IMR-90 (cell line): Measurements from ENCODE around the gene SDC3. TPM values are rescaled to one million over a fixed set of nuclear protein-coding genes. Genes with fewer than 3 reads are reported as not detected.

Experiments used
- ATAC-seq: fragments of 200-7000 bp; cut with Tn5 transposase; 2 replicates; pipeline ENCODE4 v1.9.1; 2020; ENCODE audit warnings: low read depth, mild to moderate bottlenecking, moderate library complexity
- BruUV-seq: library from RNA; stranded (reverse); fragments of 400-500 nt; replicated peaks from 2 replicates; lab custom pipeline; 2021; lab: Mats Ljungman, UMichigan
- CTCF ChIA-PET: fragments of 300-600 bp; formaldehyde crosslinking; extraction: SDS; loops from one replicate; lab custom pipeline; 2021; ENCODE audit warnings: antibody characterized with exemption; lab: Yijun Ruan, JAX
- POLR2A ChIA-PET: fragments of 300-600 bp; sonication (Branson Sonifier 250); formaldehyde crosslinking; loops from one replicate; lab custom pipeline; 2022; ENCODE audit warnings: antibody characterized with exemption; ENCODE audit not compliant: unreplicated experiment; lab: Charles Lee
- DNase-seq: peaks from one replicate; pipeline ENCODE4 v3.0.0; 2013
- H2AFZ ChIP-seq: replicated peaks from 2 replicates; pipeline ENCODE3; 2013; ENCODE audit warnings: low read length, mild to moderate bottlenecking; ENCODE audit not compliant: poor library complexity
- H2AK5ac ChIP-seq: 2 replicates; pipeline ENCODE4 v1.6.1; 2013; ENCODE audit warnings: low read depth, low read length, inconsistent platforms
- H2AK9ac ChIP-seq: replicated peaks from 2 replicates; pipeline ENCODE3; 2013; ENCODE audit warnings: mild to moderate bottlenecking, low read depth, low read length, moderate library complexity; ENCODE audit not compliant: poor library complexity
- H2BK120ac ChIP-seq: 2 replicates; pipeline ENCODE4 v1.6.1; 2013; ENCODE audit warnings: low read depth, low read length, inconsistent platforms
- H2BK15ac ChIP-seq: 3 replicates; pipeline ENCODE4 v1.6.1; 2013; ENCODE audit warnings: low read depth, low read length, inconsistent platforms
- H2BK20ac ChIP-seq: 2 replicates; pipeline ENCODE4 v1.6.1; 2013; ENCODE audit warnings: low read depth, mild to moderate bottlenecking, inconsistent platforms, low read length, moderate library complexity
- H2BK5ac ChIP-seq: 2 replicates; pipeline ENCODE4 v1.6.1; 2013; ENCODE audit warnings: mild to moderate bottlenecking, low read depth, low read length, inconsistent platforms; ENCODE audit not compliant: poor library complexity, severe bottlenecking
- H3K14ac ChIP-seq: replicated peaks from 2 replicates; pipeline ENCODE4 v1.6.1; 2013; ENCODE audit warnings: low read depth, low read length, inconsistent platforms
- H3K18ac ChIP-seq: 2 replicates; pipeline ENCODE4 v1.6.1; 2013; ENCODE audit warnings: low read depth, low read length, control low read depth
- H3K23ac ChIP-seq: 2 replicates; pipeline ENCODE4 v1.6.1; 2013; ENCODE audit warnings: low read depth, low read length, inconsistent platforms
- H3K27ac ChIP-seq: 2 replicates; pipeline ENCODE4 v1.5.1; 2013; ENCODE audit warnings: mild to moderate bottlenecking, control low read depth, low read length; ENCODE audit not compliant: insufficient read depth
- H3K27me3 ChIP-seq: 2 replicates; pipeline ENCODE4 v1.6.1; 2013; ENCODE audit warnings: low read length; ENCODE audit not compliant: control insufficient read depth, insufficient read depth
- H3K36me3 ChIP-seq: 2 replicates; pipeline ENCODE4 v1.6.1; 2013; ENCODE audit warnings: low read length, mixed read lengths; ENCODE audit not compliant: control insufficient read depth, insufficient read depth
- H3K4ac ChIP-seq: 2 replicates; pipeline ENCODE4 v1.6.1; 2013; ENCODE audit warnings: low read depth, low read length, inconsistent platforms
- H3K4me1 ChIP-seq: 2 replicates; pipeline ENCODE4 v1.6.1; 2013; ENCODE audit warnings: low read length, mixed read lengths; ENCODE audit not compliant: control insufficient read depth, insufficient read depth
- H3K4me2 ChIP-seq: 2 replicates; pipeline ENCODE4 v1.6.1; 2013; ENCODE audit warnings: low read depth, mild to moderate bottlenecking, control low read depth, low read length, moderate library complexity
- H3K4me3 ChIP-seq: 2 replicates; pipeline ENCODE4 v1.5.1; 2013; ENCODE audit warnings: low read depth, mild to moderate bottlenecking, control low read depth, low read length, moderate library complexity; ENCODE audit not compliant: insufficient read depth
- H3K56ac ChIP-seq: 2 replicates; pipeline ENCODE4 v1.6.1; 2013; ENCODE audit warnings: low read length, inconsistent platforms; ENCODE audit not compliant: insufficient read depth; ENCODE audit errors: extremely low read depth
- H3K79me1 ChIP-seq, 2 experiments: 2 replicates each; pipeline ENCODE4 v1.6.1; 2013; ENCODE audit warnings: low read length in 2 of 2, inconsistent platforms in 1 of 2, low read depth in 1 of 2
- H3K9ac ChIP-seq: 2 replicates; pipeline ENCODE4 v1.6.1; 2013; ENCODE audit warnings: low read depth, low read length, control low read depth
- H3K9me1 ChIP-seq: 2 replicates; pipeline ENCODE4 v1.6.1; 2013; ENCODE audit warnings: low read length, inconsistent platforms; ENCODE audit not compliant: insufficient read depth
- H3K9me3 ChIP-seq: 2 replicates; pipeline ENCODE4 v1.6.1; 2013; ENCODE audit warnings: low read length; ENCODE audit not compliant: control insufficient read depth, insufficient read depth
- H4K20me1 ChIP-seq: 2 replicates; pipeline ENCODE4 v1.6.1; 2013; ENCODE audit warnings: low read length, inconsistent platforms; ENCODE audit not compliant: insufficient read depth
- H4K5ac ChIP-seq: 2 replicates; pipeline ENCODE4 v1.6.1; 2013; ENCODE audit warnings: mild to moderate bottlenecking, low read depth, low read length, control low read depth
- H4K8ac ChIP-seq, 2 experiments: 2 replicates each; pipeline ENCODE4 v1.6.1; 2013; ENCODE audit warnings: low read depth in 2 of 2, low read length in 2 of 2, control low read depth in 1 of 2, inconsistent platforms in 1 of 2
- H4K91ac ChIP-seq: 2 replicates; pipeline ENCODE4 v1.6.1; 2013; ENCODE audit warnings: low read depth, low read length, inconsistent platforms; ENCODE audit not compliant: insufficient read depth
- BHLHE40 ChIP-seq: fragments of 150-350 bp; IDR thresholded peaks from 2 replicates; pipeline ENCODE4 v1.6.1; 2016; ENCODE audit warnings: mild to moderate bottlenecking, low read depth, low read length
- CEBPB ChIP-seq: IDR thresholded peaks from 2 replicates; pipeline ENCODE4 v1.6.1; 2012; ENCODE audit warnings: low read depth, low read length, improper control_type of control experiment
- CHD1 ChIP-seq: IDR thresholded peaks from 2 replicates; pipeline ENCODE4 v1.6.1; 2012; ENCODE audit warnings: low read depth, low read length, improper control_type of control experiment
- FOS ChIP-seq: fragments of 150-350 bp; IDR thresholded peaks from 2 replicates; pipeline ENCODE4 v1.6.1; 2016; ENCODE audit warnings: low read depth, low read length
- MAFK ChIP-seq: IDR thresholded peaks from 2 replicates; pipeline ENCODE4 v1.6.1; 2012; ENCODE audit warnings: low read depth, low read length, improper control_type of control experiment
- MAZ ChIP-seq: IDR thresholded peaks from 2 replicates; pipeline ENCODE4 v1.6.1; 2012; ENCODE audit warnings: low read depth, mild to moderate bottlenecking, low read length, improper control_type of control experiment, moderate library complexity, borderline replicate concordance
- MXI1 ChIP-seq: IDR thresholded peaks from 2 replicates; pipeline ENCODE4 v1.6.1; 2012; ENCODE audit warnings: low read depth, mild to moderate bottlenecking, low read length, moderate library complexity, borderline replicate concordance
- NFE2L2 ChIP-seq: fragments of 150-350 bp; IDR thresholded peaks from 2 replicates; pipeline ENCODE4 v1.6.1; 2016; ENCODE audit warnings: low read depth, mild to moderate bottlenecking, low read length
- POLR2A ChIP-seq: IDR thresholded peaks from 2 replicates; pipeline ENCODE4 v1.6.1; 2012; ENCODE audit warnings: mild to moderate bottlenecking, low read depth, low read length
- RAD21 ChIP-seq: IDR thresholded peaks from 2 replicates; pipeline ENCODE4 v1.6.1; 2012; ENCODE audit warnings: low read length, improper control_type of control experiment
- RCOR1 ChIP-seq: IDR thresholded peaks from 2 replicates; pipeline ENCODE4 v1.6.1; 2012; ENCODE audit warnings: mild to moderate bottlenecking, low read length, improper control_type of control experiment; ENCODE audit not compliant: insufficient replicate concordance
- RFX5 ChIP-seq: IDR thresholded peaks from 2 replicates; pipeline ENCODE4 v1.8.0; 2012; ENCODE audit warnings: low read depth, mild to moderate bottlenecking, low read length, moderate library complexity
- SMC3 ChIP-seq: fragments of 150-350 bp; IDR thresholded peaks from 2 replicates; pipeline ENCODE4 v1.6.1; 2016; ENCODE audit warnings: low read depth, mild to moderate bottlenecking, antibody characterized with exemption, low read length, moderate library complexity
- WGBS, 2 experiments: methylation state at CpG; one replicate each; pipeline versions ENCODE4 v1.1.5 to v1.1.7; 2013; ENCODE audit warnings: missing lambda C conversion rate in 2 of 2; ENCODE audit not compliant: insufficient read length in 1 of 2; ENCODE audit errors: extremely low coverage in 2 of 2; 5-methylcytosine and 5-hydroxymethylcytosine counted together
- dilution Hi-C: fragments of 300-500 bp; cut with HindIII; formaldehyde crosslinking; loops from one replicate; pipeline ENCODE4 v1.14.3; 2018; ENCODE audit warnings: low sequenced_read_pairs; ENCODE audit not compliant: unreplicated experiment
- in situ Hi-C: fragments of 300-500 bp; cut with MboI; formaldehyde crosslinking; loops from 3 replicates; pipeline ENCODE4 v1.14.3; 2019; ENCODE audit warnings: low sequenced_read_pairs, inconsistent platforms, mixed read lengths
- intact Hi-C: fragments of 100-400 bp; cut with micrococcal nuclease; formaldehyde crosslinking; loops from 2 replicates; pipeline ENCODE4 v1.10.0; 2022
- polyA plus RNA-seq, 3 experiments: library from polyadenylated mRNA; depleted of rRNA; stranded (reverse); fragments of >200 nt; gene quantifications; 2 replicates each; pipeline ENCODE4 v1.2.3, GENCODE V29; 2012; ENCODE audit warnings: low replicate concordance in 1 of 3
- total RNA-seq: library from RNA; depleted of rRNA; stranded (reverse); fragments of >200 nt; gene quantifications from 2 replicates; pipeline ENCODE4 v1.2.3, GENCODE V29; 2012
- TF ChIP-seq, protein P1 (sequence below): fragments of 150-350 bp; IDR thresholded peaks from 2 replicates; pipeline ENCODE4 v1.6.1; 2017; ENCODE audit warnings: mild to moderate bottlenecking, antibody characterized with exemption, low read length, low read depth
- TF ChIP-seq, protein P2 (sequence below): conservative IDR thresholded peaks from 2 replicates; pipeline ENCODE4 v1.5.1; 2012; ENCODE audit warnings: mild to moderate bottlenecking, low read depth, low read length, improper control_type of control experiment
- TF ChIP-seq, protein P3 (sequence below): fragments of 150-350 bp; IDR thresholded peaks from 2 replicates; pipeline ENCODE4 v1.6.1; 2016; ENCODE audit warnings: low read depth, mild to moderate bottlenecking, low read length, moderate library complexity, borderline replicate concordance

SDC3 gene
- total and polyA plus RNA-seq, 2 of the 4 experiments (the other 2 are of a cell fraction) = 13.1 to 71.5 TPM

DNA sequence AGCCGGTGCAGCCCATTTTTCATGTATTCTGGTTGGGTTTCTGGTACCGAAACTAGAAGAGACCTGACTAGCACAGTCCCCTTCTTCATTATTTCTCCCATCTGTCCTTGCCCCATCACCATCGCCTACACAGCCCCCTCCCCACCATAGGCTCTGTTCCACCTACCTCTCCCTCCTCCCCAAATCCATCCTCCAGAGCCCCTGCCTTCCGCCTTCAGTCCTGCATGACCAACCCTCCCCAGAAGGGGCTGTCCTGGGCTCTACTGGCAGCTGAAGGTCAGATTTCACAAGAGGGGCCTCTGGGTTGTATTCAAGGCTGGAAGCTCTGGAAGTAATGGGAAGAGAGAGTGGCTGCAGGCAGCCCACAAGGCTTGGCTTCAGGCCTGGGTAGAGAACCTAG lies 55.2 kb downstream of the SDC3 start:
- Histone ChIP-seq H3K4me3 (no peak overlapping the region), H4K20me1 (no peaks in the 10 kb centered on the region), H4K5ac (no peak overlapping the region), H3K27me3 (no peaks in the 10 kb centered on the region), H3K27ac (no peak overlapping the region), H3K4me2 (no peak overlapping the region), H3K9me3 (no peaks in the 10 kb centered on the region), H2AK9ac (no peak overlapping the region), H3K79me1 (no peaks in the 10 kb centered on the region), H3K14ac (no peak overlapping the region), H3K18ac (no peak overlapping the region), H2BK120ac (no peak overlapping the region), H2AK5ac (no peak overlapping the region), H3K9ac (no peak overlapping the region), H3K4ac (no peak overlapping the region), H3K23ac (no peak overlapping the region), H3K36me3 (no peaks in the 10 kb centered on the region), H3K9me1 (peaks cover 7% of the 10 kb centered on the region; the same call in 1 of the 2 replicates), H2BK15ac (no peak overlapping the region), H4K91ac (no peak overlapping the region), H2AFZ (no peak overlapping the region), H3K4me1 (peaks cover 6% of the 10 kb centered on the region), H3K56ac (no peak overlapping the region), H4K8ac (no peak overlapping the region), H2BK5ac (no peak overlapping the region), H2BK20ac (no peak overlapping the region)
- ChIA-PET CTCF (interaction anchor here (1.4 kb wide), 1 partner anchor 35 kb away, joined by 4 read pairs; no protein-coding TSS in a partner anchor), POLR2A (no interaction called here)
- in situ Hi-C loops = no loop called here
- intact Hi-C loops = no loop called here
- WGBS, 2 experiments = 60% methylated on average over 1 of the region's 4 CpGs; no CpG with 5 or more reads in 1 of the 2 experiments
- no peak for DNase-seq
- dilution Hi-C loops = no loop called here
- no TSS peak for BruUV-seq
- no peak for ATAC-seq
- TF ChIP-seq, protein P1, sequence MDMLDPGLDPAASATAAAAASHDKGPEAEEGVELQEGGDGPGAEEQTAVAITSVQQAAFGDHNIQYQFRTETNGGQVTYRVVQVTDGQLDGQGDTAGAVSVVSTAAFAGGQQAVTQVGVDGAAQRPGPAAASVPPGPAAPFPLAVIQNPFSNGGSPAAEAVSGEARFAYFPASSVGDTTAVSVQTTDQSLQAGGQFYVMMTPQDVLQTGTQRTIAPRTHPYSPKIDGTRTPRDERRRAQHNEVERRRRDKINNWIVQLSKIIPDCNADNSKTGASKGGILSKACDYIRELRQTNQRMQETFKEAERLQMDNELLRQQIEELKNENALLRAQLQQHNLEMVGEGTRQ = no peak
- no peak for TF ChIP-seq SMC3
- TF ChIP-seq, protein P2, sequence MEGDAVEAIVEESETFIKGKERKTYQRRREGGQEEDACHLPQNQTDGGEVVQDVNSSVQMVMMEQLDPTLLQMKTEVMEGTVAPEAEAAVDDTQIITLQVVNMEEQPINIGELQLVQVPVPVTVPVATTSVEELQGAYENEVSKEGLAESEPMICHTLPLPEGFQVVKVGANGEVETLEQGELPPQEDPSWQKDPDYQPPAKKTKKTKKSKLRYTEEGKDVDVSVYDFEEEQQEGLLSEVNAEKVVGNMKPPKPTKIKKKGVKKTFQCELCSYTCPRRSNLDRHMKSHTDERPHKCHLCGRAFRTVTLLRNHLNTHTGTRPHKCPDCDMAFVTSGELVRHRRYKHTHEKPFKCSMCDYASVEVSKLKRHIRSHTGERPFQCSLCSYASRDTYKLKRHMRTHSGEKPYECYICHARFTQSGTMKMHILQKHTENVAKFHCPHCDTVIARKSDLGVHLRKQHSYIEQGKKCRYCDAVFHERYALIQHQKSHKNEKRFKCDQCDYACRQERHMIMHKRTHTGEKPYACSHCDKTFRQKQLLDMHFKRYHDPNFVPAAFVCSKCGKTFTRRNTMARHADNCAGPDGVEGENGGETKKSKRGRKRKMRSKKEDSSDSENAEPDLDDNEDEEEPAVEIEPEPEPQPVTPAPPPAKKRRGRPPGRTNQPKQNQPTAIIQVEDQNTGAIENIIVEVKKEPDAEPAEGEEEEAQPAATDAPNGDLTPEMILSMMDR = no peak
- TF ChIP-seq RAD21 = no peak
- no peak for TF ChIP-seq RFX5
- TF ChIP-seq, protein P3, sequence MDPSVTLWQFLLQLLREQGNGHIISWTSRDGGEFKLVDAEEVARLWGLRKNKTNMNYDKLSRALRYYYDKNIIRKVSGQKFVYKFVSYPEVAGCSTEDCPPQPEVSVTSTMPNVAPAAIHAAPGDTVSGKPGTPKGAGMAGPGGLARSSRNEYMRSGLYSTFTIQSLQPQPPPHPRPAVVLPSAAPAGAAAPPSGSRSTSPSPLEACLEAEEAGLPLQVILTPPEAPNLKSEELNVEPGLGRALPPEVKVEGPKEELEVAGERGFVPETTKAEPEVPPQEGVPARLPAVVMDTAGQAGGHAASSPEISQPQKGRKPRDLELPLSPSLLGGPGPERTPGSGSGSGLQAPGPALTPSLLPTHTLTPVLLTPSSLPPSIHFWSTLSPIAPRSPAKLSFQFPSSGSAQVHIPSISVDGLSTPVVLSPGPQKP = no peak
- TF ChIP-seq POLR2A = no peak
- TF ChIP-seq RCOR1 = no peak
- TF ChIP-seq NFE2L2 = no peak
- TF ChIP-seq BHLHE40 = no peak
- no peak for TF ChIP-seq MAFK
- no peak for TF ChIP-seq MXI1
- TF ChIP-seq MAZ = no peak
- no peak for TF ChIP-seq CHD1
- TF ChIP-seq FOS = no peak
- TF ChIP-seq CEBPB = no peak
